NOMO-1 treated with DMSO at 0.1 percent for 48 hours (cell line): ENCODE data around the gene OR52I1.
A peak's percentile ranks its signal among the peaks of the same experiment; 100 is the strongest.

Experiments used
- DNase-seq: peaks from one replicate; lab custom pipeline; 2025; ENCODE audit not compliant: unreplicated experiment; lab: John Stamatoyannopoulos, UW

Gene OR52I1

GRCh38 chr11:4610258-4610935, 16.6 kb downstream of the OR52I1 start:
- DNase-seq = peak; percentile 35

- no peak for DNase-seq
These were observed 18.1 kb downstream of the OR52I1 start for GRCh38 chr11:4611986-4612385.

GRCh38 chr11:4615856-4616444, 22.1 kb downstream of the OR52I1 start:
- no peak for DNase-seq

- no peak for DNase-seq
These were observed 25.7 kb downstream of the OR52I1 start for GRCh38 chr11:4619514-4619913.

GRCh38 chr11:4626207-4627099, 32.6 kb downstream of the OR52I1 start:
- DNase-seq = peak; percentile 45

GRCh38 chr11:4636136-4636535, 42.3 kb downstream of the OR52I1 start:
- DNase-seq = no peak

GRCh38 chr11:4636962-4637661, 43.3 kb downstream of the OR52I1 start, which contains the start of gene OR51D1:
Gene OR51D1, plus strand, starts transcription at chr11:4637477. Its CDS starts 2,314 bp downstream, at chr11:4639791.
- peak; percentile 54 for DNase-seq

GRCh38 chr11:4637662-4638047, 43.8 kb downstream of the OR52I1 start:
- DNase-seq = no peak

- no peak for DNase-seq
These were observed 46.1 kb downstream of the OR52I1 start for GRCh38 chr11:4639931-4640330.

GRCh38 chr11:4641501-4641900, 47.7 kb downstream of the OR52I1 start:
- DNase-seq = no peak

GRCh38 chr11:4642043-4642442, 48.2 kb downstream of the OR52I1 start:
- DNase-seq = no peak

GRCh38 chr11:4643076-4643475, 49.2 kb downstream of the OR52I1 start:
- no peak for DNase-seq

- no peak for DNase-seq
These were observed 49.8 kb downstream of the OR52I1 start, which contains the start of gene OR51E1 for GRCh38 chr11:4643682-4644081. Gene OR51E1, plus strand, starts transcription at chr11:4643982. Its CDS starts 8,545 bp downstream, at chr11:4652527.

- DNase-seq = no peak
These were observed 50.4 kb downstream of the OR52I1 start for GRCh38 chr11:4644233-4644632.
